CD4-positive, alpha-beta T cell treated with Interferon alpha-2 for 1 hour (primary cell): Measurements from ENCODE around the gene MSL1.

Source experiments
- DNase-seq, 2 donors: peaks; one replicate each; pipeline ENCODE4 v3.0.0-alpha.2; 2020 to 2022

The MSL1 gene

DNA sequence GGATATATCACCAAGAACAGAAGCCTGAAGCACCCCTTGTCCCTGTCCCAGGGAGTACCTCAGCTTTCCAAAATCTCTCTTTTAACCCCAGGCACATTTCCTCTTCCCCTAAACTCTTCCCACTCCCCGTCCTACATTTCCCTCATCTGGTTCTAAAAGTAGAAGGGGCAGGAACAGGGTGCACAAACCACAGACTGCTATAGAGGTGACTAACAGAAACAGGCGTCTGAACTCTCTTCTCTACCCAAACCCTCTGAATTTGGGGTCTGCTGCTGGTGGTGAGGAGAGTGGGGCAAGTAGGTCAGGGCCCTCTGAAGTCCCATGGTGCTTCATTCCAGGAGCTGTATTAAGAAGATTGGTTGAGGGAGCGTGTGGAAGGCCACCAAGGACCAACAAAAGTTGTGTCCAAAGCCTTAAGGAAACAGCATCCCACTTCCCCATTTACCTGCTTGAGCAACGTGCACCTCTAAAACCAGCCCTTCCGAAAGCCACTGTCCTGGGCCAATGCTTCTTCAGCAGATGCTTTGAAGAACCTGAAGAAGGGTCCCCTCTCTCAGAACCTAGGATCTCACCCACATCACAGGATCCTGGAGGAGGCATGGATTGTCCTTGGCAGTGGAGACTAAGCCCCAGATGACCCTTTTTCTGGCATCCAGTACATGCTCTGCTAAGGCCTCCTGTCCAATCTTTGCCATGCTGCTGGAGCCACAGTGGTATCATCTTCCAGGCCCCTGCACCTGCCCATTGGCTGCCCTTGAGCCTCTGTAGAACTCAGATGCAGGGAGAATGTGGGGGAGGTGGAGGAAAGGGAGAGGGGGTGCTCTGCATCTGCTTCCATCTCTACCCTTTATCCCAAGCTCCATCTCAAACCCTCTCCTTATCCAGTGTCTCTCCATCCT lies 15.7 kb upstream of the MSL1 start:
- DNase-seq: no peak

DNA sequence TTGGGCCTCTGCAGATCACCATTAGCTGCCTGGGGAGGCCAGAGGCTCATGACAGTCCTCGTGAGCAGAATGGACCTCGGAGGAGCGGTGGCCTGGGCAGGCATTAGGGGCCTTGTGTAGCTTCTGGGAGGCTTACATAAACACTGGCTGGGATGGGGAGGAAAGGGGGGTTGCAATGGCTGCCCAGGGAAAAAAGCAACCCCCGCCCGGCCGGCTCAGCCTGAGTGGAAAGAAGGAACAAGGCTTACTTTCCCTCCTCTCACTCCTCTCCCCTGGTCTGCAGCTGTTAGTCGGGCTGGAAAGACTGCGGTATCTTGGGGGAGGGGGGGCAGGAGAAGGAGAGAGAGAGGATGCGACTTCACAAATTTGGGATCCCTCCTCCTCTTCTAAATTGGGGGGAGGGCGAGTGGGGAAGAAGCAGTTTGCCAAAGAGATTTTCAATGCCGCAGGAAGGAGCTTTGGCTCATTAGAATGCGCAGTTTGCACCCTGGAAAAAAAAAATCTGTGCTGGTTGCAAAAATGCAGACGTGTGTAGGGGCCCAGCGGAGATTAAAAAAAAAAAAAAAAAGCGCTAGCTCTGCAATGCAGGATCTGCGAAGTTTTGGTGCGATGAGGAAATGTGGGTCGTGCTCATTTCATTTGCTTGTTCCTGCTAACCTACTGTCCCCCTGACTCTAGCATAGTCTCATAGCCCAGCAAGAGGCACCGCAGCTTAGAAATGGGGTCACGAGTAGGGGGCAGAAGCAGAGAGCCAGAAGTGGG lies 14.8 kb upstream of the MSL1 start:
- DNase-seq: no peak

DNA sequence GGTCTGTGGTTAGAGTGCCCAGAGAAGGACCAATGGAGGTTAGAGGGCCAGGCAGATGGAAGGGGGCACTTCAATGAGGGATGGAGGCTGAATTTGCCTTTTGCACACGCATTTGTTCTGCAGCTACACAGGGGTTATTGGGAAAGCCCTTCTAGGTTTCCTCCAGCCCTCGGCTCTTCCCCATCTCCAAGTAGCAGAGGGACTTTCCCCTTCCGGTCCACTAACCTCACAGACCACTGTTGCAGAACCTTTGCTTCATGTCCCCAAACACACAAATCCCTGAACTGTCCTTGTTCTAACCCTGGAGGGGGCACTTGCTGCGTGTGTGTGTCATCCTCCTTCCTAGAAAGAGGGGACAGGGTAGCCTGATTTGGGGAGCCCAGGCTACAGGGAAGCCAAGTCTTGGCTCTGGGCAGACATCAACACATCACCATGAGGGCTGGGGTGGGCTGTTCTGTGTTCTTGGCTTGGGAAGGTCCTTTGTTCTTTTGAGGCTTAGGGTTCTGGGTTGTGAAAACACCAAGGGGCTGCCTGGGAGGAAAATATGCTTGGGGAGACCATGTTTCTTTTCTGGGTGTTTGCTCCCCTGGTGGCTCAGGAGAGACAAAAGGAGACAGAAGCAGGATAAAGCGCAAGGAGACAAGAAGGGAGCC lies 14.1 kb upstream of the MSL1 start:
- DNase-seq: peak in 1 of 2 donors; percentile 32

DNA sequence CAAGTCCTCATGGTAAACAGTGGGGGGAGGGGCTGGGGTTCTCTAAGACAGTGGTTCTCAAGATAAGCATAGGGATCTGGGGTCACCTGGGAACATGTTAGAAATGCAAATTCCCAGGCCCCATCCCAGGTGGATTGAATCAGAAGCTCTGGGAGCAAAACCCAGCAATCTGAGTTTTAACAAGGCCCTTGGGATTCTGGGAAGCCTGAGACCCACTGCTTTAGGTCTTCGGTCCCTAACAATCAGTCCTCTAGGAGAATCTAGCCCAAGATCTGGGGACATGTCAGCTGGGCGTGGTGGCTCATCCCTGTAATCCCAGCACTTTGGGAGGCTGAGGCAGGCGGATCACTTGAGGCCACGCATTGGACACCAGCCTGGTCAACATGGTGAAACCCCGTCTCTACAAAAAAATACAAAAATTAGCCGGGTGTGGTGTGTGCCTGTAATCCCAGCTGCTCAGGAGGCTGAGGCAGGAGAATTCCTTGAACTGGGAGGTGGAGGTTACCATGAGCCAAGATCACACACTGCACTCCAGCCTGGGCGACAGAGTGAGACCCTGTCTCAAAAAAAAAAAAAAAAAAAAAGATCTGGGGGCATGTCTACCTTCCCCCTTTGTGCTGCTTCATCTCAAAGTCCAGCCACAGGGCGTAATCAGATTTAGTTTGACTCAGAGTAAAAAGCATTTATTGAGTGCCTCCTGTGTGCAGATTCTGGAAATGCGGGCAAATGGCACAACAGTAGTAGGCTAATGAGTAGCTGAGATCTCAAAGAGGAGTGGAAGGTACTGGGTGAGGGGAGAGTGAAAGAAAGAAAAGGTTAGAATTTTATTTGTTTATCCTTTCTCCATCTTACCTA lies 12.6 kb upstream of the MSL1 start:
- peak in 1 of 2 donors; percentile 36 for DNase-seq

DNA sequence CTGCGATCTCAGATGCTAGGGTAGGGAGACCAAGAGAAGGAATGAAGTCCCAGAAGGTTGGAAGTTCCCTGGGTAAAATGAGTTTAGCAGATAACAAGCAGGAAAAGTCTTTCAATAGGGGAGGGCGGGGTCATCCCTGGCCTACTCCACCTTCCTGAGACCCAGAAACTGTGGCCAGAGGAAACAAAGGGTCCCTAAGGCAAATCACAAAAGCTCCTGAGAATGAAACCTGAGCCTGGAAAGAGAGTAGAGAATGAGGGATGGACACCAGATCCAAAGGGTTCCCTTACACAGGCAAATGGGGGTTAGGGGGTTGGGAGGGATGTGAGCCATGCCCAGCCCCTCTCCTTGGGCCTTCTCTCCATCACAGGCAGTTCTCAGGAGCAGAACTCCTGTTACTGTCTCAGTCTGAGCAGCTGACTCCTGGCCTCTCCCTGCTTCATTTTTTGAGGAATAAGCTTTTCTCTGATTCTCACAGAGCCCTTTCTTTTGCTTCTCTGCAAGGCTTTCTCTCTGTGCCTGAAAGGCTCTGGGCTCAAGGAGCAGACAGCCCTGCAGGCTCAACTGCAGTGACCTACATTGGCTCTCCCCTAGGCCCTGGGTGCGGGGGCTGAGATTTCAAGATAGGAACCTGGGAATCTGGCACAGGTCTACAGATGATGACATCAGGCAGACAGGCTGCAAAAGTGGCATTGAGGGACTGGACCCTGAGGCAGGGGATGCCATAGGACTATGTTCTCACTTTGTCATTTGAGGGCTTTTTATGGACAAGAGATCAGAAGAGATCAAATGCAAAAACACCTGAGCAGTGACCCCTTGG lies 11.5 kb upstream of the MSL1 start:
- DNase-seq: no peak

DNA sequence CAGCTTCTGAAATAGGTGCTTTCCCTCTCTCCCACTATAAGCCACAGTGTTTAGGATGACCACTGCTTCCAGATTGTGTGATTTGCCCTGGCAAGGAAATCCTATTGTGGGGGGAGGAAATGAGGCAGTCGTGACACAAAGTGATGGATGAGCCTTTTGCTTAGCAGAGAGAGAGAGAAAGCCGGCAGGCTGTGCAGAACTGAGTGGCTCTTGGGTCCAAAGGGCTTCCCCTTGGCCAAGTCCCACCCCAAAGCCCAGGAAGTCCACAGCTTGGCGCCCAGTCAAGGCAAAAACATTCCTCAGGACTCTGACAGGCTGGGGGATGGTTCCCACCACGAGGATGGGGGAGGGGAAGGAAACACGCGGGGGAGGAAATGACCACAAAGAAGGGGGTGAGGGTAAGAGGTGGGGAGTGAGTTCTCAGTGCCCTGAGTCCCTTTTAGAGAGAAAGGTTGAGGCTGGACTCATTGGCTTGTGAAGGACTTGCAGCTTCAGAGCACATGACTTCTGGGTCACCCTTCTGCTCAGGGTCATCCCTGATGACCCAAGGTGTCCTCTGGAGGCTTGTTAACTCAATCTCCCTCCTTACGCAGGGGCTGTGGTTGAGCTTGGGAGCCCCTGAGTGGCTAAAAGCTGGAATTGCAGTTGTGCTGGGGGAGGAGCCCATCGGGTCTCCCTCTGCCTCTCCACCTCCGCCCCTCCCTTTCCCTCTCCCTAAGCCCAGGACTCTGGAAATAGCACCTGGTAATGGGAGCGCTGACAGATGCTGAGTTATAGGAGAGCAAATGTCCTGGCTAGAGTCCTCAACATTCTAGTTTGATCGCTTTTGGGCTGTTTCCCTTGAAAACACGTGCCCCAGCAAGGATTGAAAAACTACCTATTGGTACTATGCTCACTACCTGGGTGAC lies 10.3 kb upstream of the MSL1 start:
- DNase-seq: peak; percentile 75 to 78

DNA sequence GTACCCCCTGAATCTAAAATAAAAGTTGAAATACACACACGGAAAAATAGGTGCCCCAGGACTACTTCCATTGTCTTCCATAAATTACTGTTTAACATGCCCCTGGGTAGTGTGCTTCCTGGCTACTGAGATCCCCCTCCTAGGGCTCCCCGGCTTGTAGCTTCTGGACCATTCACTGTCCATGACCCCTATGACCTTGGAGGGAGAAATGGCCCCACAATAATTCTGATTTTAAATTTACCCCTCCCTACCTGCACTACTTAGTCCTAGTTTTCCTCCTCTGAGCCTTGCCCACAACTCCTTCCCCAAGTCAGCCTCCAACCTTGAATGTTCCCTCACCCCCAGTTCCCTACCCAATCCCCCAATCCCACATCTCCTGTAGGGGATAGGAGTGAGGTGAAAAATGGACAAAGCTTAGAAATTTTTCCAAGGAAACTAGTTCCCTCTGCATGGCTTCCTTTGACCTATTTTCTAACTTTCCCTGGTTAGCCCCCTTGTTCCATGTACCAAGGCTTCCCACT lies 9.5 kb upstream of the MSL1 start:
- no peak for DNase-seq

DNA sequence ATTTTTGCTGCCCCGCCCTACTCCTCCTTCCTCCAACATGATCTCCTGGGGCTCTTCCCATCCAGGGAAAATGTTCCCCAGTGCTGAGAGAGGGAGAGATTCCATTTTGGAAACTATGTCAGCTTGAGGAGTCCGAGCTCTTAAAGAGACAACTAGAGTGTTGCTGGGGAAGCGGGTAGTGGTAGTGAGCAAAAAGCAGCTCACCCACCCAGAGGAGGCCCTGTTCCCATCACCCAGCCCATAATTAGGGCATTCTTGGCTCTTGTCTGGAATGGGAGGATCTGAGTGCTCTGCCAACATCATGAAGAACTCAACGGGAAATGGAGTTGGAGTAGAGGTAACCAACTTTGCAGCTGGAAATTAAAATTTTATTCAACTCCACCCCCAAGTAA lies 9.1 kb upstream of the MSL1 start:
- DNase-seq: no peak

DNA sequence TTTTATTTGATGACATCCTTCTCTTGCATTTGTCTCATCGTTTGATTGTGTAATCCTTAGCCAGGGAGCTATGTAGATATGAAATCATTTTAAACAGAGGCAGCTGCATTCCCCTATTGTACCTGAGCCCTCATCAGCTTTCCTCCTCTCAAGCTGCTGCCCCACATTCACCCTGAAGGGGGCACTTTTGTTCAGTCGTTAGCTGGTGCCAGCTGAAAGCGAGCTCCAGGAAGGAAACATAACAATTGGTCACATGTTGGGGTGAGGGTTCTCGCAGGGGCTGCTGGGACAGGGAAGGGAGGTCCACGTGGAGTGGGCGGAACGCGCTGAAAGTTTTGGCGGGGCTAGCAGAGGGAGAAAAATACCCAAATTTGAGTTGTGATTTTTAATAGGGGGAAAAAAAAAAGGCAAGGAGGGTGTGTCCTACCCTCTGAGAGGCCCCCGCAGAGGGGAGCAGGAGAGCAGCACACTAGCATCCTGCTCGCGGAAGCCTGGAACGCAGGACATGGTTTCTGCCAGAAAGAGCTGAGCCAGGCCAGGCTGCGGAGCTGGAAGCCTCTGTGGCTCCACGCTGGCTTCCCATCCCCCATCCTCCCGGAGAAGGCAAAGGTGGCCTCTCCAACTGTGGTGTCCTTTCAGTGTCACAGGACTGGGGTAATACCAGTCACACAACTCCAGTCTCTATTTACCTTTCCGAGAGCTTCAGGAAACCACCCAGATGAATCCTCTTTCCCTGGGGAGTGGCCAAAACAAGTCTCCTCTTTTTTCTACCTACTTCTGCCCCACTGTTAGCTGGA lies 8.5 kb upstream of the MSL1 start:
- DNase-seq: peak; percentile 93 to 96

DNA sequence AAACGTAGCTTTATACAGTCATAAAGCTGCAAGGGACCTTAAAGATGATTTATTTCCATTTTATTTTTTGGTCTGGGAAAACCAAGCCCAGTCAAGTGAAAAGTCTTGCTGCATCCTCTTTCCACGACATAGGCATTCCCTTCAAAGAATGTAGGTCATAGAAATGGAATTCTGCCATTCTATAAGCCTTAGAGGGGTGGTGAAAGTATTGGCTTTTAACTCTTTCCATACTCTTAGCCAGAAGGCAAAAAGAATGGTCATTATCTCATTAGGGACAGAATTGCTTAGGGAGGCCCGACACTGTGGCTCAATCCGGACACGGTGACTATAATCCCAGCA lies 7.9 kb upstream of the MSL1 start:
- no peak for DNase-seq

DNA sequence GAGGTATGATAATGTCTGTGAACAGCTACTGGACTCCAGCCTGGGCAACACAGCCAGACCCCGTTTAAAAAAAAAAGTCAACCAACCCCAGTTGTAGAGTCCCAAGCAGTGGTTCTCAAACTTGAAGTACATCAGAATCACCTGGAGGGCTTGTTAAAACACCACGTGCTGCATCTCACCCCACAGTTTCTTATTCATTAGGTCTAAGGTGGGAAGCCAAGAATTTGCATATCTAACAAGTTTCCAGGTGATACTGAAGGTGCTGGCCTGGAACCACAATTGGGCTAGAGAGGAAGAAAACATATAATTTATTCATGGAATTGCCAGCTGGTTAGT lies 6.7 kb upstream of the MSL1 start:
- DNase-seq: no peak

DNA sequence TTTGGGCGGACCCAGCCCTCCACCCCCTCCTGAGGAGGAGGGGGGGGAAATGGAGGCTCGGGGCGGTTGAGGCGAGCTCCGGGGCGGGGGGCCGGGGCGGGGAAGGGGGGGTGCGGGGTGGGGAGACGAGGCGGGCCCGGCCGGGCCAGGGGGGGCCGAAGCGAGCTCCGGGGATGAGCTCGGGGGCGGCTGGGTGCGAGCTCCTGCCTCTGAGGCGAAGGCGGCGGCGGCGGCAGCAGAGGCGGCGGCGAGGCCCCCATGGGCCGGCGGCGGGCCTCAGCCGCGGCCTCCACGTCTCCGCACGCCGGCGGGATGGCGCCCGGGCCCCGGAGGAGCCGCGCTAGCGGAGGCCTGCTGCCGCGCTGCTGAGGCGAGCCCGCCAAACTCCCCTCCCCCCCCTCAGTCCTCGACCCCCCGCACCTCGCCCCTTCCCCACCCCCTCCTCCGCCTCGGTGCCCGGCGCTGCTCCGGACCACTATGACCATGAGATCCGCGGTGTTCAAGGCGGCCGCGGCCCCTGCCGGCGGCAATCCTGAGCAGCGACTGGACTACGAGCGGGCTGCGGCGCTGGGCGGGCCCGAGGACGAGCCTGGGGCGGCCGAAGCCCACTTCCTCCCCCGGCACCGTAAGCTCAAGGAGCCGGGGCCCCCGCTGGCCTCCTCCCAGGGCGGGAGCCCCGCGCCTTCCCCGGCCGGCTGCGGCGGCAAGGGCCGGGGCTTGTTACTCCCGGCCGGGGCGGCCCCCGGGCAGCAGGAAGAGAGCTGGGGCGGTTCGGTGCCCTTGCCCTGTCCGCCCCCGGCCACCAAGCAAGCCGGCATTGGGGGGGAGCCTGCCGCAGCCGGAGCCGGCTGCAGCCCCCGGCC lies 596 bp downstream of the MSL1 start:
- DNase-seq: no peak

DNA sequence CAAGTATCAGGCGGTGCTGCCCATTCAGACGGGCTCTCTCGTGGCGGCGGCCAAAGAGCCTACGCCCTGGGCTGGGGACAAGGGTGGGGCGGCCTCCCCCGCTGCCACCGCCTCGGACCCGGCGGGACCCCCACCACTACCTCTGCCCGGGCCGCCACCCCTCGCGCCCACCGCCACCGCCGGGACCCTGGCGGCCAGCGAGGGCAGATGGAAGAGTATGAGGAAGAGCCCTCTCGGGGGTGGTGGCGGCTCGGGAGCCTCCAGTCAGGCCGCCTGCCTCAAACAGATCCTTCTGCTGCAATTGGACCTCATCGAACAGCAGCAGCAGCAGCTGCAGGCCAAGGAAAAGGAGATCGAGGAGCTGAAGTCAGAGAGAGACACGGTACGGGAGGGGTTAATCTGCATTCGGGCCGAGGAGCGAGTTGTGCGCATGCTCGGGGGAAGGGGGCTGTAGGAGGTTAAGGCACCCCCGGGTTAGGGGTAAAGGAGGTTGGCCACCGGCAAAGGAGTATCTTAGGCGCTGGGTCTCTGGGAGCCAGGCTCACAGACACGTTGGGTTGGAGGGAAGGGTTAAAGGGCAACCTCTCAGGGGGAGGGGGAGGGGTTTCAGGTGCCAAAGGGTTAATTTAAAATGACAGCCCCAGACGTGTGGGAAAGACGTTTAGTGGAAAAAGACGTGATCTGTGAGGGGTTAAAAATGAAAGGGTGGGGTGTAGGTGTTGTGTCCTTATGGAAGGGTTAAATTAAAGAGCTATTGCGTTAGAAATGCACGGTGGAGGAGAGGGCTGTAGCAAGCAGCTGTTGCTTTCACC lies 1.4 kb downstream of the MSL1 start:
- DNase-seq: peak; percentile 48 to 66

DNA sequence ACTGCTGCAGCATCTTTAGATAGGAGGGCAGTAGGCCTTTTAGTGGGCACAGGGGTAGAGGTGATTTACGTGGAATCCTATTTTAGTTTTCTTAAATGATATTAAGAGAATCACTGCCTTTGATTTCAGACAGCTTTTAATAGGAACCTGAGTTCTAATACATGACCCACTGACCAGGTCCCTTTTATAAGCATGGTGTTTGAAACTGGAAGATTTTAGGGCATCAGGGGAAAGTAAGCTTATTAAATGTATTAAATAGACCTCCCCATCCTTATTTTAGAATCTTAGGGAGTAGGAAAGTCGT lies 2.0 kb downstream of the MSL1 start:
- DNase-seq: no peak

DNA sequence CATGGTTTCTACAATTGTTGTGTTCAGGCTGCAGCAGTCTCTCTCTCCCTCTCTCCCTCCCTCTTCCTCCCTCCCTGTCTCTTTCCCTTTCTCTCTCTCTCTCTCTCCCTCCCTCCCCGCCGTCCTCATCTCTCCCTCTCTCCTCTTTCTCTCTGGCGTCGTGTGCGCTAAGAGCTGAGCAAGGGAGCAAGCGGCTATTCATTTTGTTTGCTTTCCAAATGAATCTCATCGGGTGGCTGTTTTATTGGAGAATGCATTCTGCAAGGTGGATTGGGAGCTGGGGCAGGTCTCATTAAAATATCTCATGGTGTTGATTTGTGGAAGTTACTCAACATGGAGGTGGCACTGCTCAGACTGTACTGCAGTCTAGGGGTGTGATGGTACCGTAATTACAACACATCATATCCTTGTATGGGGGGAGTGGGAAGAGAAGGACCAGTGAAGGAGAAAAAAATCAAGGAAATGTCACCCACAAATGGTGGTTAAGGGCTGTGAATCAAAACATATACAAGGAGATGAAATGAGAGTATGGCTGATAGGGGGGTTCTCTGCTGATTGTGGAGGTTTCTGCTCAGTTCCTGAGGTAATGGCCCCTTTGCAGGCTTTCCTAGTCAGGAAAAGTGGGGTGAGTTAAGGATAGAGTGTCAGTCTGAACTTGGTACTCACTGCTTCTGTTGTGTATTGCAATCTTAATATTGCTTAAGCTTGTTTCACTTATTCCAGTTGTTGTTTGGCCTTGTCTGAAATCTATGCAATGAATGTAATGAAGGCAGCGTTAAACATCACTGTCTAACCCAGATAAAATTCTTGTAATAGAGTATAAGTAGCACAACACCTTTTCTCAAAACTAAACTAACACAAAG lies 2.7 kb downstream of the MSL1 start:
- DNase-seq: no peak

DNA sequence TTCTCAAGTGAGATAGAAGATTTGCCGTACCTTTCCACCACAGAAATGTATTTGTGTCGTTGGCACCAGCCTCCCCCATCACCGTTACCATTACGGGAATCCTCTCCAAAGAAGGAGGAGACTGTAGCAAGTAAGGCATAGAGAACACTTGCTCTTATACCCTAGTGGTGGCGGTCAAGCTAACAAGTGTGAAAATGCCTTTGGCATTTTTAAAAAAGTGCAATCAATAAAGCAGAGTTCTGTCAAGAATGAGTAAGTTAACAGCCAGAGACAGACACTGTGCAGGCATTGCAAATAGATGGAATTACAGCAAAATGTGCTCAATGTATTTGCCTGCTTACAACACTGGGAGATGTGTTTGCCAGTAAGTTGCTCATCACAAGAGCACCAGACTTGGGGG lies 7.7 kb downstream of the MSL1 start:
- no peak for DNase-seq
